GM18519 (cell line): ENCODE results near the gene SUPT20HL1.
"Not testable (repeated sequence)": the region's sequence is repeated elsewhere in the genome, so short reads cannot be mapped to it uniquely, and the experiment has no call there.

Experiments
- ATAC-seq: cut with Tn5 transposase; IDR thresholded peaks from one replicate; pipeline ENCODE4 v1.9.1; 2021; ENCODE audit warnings: mild to moderate bottlenecking, moderate library complexity; ENCODE audit not compliant: unreplicated experiment, low FRiP score

SUPT20HL1 gene

DNA sequence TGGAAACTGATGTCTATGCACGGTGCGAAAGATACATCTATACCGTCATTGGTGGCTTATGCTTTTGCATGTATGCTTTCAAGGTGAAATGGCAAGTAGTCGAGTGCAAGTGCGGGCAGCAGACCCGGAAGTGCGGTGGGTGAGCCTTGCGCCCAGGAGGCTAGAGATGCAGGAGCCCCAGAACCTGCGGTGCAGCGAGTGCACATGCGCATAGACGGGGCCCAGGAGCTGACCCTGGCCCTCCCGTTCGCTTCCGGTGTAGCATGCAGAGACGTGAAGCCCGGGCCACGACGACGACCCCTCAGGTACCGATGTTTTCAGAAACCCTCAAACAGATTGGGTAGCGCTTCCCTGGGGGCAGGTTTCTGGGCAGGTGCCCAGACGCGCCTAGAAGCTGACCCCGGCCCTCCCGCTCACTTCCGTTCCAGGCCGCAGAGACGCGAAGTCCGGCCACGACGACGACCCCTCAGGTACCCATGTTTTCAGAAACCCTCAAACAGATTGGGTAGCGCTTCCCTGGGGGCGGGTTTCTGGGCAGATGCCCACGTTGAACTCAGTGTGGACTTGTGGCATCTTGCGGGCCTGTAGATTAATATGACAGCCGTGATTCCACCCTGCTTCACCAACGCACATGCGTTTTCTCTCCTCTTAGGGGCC lies 1.8 kb downstream of the SUPT20HL1 start:
- ATAC-seq = not testable (repeated sequence)

DNA sequence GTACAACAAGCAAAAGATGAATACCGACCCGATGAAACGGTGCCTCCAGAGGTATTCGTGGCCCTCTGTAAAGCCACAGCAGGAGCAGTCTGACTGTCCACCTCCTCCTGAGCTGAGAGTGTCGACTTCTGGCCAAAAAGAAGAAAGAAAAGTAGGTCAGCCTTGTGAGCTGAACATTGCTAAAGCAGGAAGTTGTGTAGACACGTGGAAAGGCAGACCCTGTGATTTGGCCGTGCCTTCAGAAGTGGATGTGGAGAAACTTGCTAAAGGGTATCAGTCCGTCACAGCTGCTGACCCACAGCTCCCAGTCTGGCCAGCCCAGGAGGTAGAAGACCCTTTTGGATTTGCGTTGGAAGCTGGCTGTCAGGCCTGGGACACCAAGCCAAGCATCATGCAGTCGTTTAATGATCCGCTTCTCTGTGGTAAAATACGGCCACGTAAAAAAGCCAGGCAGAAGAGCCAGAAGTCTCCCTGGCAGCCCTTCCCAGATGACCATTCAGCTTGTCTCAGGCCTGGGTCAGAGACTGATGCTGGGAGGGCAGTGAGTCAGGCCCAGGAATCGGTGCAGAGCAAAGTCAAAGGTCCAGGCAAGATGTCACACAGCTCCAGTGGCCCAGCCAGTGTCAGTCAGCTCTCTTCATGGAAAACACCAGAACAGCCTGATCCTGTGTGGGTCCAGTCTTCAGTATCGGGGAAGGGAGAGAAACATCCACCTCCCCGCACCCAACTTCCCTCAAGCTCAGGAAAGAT lies 3.2 kb downstream of the SUPT20HL1 start:
- not testable (repeated sequence) for ATAC-seq

DNA sequence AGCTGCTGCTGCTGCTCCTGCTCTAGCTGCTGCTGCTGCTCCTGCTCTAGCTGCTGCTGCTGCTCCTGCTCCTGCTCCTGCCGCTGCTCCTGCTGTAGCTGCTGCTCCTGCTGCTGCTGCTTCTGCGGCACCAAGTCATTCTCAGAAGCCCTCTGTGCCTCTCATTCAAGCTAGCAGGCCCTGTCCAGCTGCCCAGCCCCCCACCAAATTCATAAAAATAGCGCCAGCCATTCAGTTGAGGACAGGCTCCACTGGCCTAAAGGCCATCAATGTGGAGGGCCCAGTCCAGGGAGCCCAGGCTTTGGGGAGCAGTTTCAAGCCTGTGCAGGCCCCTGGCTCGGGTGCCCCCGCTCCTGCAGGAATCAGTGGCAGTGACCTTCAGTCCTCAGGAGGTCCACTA lies 3.9 kb downstream of the SUPT20HL1 start:
- ATAC-seq = no peak

DNA sequence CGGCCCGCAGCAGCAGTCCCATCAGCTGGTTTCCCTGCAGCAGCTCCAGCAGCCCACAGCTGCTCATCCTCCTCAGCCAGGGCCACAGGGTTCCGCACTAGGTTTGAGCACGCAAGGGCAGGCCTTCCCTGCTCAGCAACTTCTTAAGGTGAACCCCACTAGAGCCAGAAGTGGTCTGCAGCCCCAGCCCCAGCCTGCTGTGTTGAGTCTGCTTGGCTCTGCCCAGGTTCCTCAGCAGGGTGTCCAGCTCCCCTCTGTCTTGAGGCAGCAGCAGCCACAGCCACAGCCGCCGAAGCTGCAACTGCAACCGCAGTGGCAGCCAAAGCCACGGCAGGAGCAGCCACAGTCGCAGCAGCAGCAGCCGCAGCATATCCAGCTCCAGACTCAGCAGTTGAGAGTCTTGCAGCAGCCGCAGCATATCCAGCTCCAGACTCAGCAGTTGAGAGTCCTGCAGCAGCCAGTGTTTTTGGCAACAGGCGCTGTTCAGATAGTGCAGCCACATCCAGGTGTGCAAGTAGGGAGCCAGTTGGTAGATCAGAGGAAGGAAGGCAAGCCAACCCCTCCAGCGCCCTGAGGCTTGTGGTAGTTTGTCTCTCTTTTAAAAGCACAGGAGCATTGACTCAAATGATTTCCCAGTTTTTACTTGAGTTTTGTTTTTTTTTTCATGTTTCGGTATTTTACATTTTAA lies 4.6 kb downstream of the SUPT20HL1 start:
- ATAC-seq = no peak

DNA sequence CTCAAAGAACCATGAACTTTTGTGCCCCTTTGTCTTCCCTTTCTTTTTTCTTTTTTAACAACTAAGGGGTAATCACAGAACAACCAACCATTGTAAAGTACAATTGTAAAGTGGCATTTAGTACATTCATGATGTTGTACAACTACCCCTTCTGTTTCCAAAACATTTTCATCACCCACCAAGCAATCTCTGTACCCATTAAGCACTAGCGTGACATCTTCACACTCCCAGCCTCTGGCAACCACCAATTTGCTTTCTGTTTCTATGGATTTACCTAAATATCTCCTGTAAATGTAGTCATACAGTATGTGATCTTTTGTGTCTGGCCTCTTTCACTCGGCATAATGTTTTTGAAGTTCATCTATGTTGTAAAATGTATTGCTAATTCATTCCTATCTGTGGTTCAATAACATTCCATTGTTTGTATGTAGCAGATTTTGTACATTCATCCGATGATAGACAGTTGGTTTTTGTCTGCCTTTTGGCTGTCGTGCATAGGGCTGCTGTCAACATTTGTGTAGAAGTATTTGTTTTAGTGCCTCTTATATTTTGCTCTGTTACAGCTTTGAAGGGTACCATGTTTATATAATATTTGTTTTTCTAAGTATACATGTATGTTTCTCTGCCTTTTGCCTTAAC lies 6.4 kb downstream of the SUPT20HL1 start:
- not testable (repeated sequence) for ATAC-seq

DNA sequence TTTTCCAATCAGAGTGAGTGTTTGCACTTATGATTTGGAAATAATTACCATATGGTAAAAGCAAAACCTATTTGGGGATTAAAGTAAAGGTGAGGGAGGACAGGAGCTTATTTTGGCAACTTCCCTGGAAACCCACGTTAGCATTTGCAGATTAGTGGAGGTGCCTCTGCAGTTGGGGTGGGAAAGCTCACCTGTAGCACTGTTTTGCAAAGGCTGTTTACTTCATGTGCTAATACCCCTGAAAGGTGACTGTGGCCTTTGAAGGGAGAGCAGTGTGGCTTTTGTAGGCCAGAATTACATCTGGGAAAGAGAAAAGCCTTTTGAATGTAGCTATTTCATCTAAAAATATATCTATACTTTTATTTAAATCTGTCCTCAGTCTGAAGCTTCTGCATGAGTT lies 9.4 kb downstream of the SUPT20HL1 start:
- ATAC-seq = no peak

DNA sequence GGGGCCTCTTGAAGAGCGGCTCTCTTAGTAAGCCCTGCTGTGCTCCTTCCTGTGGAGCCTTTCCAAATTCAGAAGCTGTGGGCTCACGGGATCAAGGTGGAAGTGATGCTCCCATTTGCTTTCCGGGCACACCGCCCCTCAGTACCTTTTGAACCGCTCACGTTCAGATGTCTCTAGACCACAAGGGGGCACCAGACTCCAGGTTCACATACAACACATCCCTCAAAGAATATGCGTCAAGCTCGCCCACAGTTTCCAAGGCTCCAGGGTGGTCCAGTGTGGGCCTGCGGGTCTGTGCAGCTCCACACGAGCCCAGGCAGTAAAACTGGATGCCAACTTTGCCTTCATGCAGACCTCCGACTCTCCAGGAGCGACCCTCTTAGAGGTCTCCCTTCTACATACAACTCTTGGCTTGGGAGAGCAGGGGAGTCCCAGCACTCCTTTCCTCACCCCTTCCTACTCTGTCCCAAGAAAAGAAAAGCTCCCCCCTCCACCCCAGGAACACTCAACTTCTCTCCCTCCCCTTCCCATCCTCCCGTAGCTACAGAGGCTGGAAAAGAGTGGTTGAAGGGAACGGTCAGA lies 11.0 kb downstream of the SUPT20HL1 start:
- ATAC-seq = no peak

DNA sequence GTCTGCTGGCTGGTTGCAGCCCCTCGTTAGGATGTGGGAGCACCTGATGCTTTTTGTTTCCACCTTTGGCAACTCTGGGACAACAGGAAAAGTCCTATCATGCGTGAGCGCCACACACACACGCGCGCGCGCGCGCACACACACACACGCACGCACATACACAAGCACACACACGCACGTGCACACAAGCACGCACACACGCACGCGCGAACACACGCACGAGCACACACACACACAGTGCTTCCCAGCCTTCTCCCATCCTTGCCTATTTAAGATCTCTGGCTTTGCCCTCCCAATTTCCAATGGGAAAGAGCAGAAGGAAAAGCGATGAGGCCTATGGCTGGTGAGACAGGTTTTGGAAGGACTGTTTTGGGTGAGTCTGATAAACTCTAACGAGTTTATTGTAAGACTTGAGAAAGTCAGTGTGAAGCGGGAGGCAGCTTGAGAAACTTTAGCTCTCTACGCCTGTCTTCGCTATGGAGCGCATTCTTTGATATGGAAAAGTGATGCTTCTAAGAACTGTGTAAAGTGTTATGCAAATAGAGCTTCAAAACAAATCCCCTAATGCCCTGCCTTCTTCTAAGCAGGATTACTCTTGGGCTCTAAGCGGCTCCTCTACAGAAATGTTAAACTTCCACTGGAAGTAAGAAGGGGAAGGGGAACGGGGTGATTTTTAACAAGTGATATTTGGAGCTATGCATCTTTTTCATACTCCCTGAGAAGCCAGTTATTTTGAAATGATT lies 11.8 kb downstream of the SUPT20HL1 start:
- ATAC-seq = no peak

DNA sequence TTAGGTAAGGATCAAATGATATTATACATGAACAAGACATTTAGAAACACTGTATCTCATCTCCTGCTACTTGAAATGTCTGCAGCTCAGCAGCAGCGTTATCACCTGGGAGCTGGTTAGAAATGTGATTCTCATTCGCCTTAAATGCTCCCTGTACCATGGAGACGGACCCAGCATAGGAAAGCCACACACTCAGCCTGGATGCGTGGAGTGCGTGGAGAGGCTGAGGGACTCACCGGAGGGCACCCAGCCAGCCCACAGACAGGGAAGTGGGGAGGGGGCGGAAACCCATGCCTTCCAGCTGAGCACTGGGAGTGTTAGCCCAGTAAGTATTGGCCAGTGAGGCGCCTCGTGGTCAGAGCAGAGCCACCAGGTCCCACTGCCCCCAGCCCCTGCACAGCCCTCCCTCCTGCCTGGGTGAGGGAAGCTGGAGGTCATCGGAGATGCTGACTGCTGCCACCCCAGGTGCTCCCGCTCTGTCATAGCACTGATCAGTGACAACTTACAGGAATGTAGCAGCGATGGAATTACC lies 15.2 kb downstream of the SUPT20HL1 start:
- no peak for ATAC-seq

DNA sequence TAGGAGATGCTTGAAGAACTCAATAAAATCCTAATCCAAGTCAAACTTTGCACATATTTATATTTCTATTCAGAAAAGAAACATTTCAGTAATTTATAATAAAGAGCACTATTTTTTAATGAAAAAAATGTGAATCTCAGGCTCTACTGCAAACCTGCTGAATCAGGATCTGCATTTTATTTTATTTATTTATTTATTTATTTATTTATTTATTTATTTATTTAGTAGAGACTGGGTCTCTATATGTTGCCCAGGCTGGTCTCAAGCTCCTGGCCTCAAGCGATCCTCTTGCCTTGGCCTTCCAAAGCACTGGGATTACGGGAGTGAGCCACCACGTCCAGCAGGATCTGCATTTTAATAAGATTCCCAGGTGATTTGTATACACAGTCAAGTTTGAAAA lies 16.0 kb downstream of the SUPT20HL1 start:
- no peak for ATAC-seq

DNA sequence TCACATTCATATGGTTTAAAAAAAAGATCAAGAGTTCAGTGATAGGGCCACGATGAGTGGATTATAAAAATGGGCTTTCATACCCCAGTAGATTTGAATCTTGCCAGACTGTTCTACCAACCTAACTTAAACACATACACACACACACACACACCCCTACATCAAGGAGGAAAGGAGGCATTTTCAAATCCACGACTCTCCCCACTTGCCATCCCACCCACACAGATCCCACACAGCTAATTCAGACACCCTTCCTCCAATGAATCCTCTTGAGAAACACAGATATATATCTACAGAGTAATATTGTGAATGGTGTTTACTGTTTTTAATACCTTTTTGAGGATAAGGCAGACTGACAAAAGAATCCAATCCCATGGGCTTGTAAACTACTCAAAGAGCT lies 16.8 kb downstream of the SUPT20HL1 start:
- ATAC-seq = no peak

DNA sequence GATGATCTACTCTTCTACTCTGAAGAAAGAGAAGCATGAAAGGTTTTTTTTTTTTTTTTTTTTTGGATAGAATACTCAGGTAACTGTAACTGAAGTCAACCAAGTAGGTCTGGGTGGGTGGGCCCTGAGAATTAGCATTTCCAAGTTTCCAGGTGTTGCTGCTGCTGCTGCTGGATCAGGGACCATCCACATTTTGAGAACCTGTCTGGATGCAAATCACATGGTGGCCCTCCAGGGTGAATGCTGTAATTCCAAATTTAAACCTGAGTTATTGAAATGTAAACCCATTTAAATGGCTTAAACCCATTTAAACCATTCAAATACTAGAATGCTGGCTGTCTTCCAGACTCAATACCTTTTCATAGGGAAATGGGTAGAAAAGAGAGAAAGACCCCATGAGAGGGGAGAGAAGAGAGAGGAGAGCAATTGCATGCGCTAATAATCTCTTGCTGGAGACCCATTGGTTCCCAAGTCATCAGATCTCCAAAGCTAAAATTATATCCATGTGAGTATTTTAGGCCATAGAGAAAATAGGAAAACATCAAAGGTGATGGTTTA lies 17.6 kb downstream of the SUPT20HL1 start:
- no peak for ATAC-seq

DNA sequence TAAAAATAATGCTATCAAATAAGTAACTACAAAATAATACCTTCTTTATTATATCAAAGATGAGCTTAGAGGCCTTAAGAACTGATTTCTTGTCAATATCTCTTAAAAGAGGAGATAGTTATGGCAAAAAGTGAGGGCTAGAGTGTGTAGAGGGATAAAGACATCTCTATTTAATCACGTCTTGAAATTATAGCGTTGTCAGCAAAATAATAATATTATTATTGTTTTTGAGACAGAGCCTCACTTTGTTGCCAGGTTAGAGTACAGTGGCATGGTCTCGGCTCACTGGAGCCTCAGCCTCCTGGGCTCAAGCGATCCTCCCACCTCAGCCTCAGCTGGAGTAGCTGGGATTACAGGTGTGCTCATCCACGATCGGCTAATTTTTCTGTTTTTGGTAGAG lies 18.3 kb downstream of the SUPT20HL1 start:
- ATAC-seq = no peak

DNA sequence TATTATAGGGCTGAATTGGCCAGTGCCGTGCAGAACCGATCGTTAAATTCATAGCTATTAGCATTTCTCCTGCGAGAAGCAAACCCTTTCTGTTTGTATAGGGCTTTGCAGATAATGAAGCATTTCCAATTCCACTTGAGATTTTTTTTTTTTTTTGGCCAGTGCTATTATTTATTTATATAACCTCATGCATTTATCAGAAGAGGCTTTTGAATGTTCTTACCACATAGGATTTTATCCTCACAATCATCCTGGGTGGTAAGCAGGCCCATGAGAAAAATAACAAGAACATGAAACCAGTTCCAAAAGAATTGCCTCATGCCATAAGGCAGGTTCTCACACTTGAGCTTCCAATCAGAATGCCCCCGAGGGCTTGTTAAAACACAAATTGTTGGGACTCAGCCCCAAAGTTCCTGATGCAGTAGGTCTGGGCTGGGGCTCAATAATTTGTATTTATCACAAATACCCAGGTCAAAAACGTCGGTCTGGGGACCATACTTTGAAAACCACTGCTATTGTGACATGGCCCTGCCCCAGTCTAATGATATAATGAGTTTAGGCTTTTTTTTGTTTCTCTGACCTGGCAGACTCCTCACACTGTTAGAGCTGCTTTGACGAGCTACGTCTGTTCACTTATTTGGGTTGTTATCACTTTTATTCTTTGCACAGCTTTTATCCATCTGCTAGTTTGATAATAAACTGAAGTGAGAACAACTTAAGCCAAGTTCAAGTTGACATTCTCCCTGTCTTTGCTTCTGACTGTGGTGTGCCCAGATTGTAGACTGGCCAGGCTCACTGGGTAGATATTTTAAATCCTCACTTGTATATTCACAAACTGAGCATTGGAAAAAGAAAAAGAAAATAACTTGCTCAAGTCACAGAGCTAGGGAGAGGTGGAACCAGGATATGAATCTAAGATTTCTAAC lies 20.1 kb downstream of the SUPT20HL1 start:
- no peak for ATAC-seq

DNA sequence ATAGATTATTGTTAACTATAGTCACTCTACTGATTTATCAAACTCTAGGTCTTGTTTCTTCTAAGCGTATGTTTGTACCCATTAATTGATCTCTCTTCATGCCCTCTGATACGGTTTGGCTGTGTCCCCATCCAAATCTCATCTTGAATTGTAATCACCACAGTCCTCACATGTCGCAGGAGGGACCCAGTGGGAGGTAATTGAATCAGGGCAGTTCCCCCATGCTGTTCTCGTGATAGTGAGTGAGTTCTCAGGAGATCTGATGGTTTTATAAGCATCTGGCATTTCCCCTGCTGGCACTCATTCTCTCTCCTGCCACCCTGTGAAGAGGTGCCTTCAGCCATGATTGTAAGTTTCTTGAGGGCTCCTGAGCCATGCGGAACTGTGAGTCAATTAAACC lies 21.9 kb downstream of the SUPT20HL1 start:
- not testable (repeated sequence) for ATAC-seq

DNA sequence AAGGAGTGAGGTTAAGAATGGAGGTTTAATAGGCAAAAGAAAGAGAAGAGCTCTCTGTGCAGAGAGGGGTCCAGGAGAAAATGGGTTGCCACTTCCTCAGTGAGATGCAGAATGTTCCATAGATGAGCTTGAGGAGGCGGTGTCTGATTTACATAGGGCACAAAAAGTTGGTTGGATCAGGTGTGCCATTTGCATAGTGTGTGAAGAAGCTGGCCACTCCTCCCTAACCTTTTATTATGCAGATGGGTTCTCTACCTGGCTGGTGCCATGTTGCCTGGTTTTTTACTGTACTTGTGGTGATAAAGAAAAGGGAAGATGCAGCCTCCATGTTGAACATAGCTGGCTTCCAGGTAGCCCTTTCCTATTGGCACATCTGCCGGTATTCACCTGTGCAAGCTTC lies 27.3 kb downstream of the SUPT20HL1 start:
- no peak for ATAC-seq

DNA sequence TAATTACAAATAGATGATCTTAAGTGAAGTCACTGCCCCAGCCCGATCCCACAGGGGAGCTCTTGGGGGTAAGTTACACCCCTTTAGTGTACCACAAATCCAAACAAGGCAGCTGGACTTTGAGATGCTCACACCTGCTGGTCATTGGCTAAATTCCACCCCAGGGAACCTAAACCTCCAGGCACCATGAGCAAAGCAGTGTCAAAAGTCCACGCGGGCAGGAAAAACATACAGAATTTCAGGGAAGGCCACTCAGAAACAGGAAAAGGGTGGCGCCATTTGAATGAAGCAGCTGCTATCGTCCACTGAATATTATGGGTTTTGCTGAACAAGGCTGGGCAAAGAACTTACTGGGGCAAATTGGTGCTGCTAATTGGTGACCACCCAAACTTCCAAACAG lies 30.9 kb downstream of the SUPT20HL1 start:
- no peak for ATAC-seq

DNA sequence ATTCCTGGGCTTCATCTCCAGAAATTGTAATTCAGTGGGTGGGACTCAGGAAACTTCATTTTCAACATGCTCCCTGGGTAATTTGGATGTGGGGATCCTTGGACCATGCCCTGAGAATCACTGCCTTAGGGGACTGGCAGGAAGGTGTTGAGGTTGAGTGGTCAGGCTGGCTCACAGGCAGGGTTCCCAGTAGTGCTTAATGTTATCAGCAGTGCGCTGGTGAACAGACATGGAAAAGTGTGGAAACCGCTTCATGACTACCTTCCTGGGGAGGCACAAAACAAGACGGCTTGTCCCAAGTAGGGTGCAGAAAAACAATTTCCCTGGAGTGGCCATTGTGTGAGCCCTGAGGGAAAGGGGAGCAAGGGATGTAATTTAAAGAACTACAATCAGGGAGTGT lies 31.4 kb downstream of the SUPT20HL1 start:
- no peak for ATAC-seq

DNA sequence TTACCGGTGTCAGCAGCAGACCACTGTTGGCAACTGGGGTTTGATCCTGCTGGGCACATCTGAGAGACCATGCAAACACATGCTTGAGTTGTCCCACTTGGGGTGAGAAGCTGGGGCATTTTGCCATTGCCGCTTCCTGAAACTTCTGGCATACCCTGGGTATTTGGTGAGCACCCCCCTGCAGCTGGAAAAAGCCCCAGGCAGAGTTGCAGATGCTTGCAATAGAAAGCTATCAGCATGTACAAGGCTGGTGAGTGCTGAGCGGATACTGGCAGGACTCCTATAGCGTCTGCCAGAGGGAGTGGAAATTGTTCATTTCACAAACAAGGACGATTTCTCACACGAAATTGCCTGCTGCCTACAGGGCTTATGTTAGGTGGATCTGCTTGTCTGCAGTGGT lies 32.3 kb downstream of the SUPT20HL1 start:
- ATAC-seq = no peak
